Activated T-helper 9 cell treated with anti-CD3 and anti-CD28 coated beads, Interleukin-2, amount 50 U/mL, for 16 hours (primary cell): ENCODE data around the gene CDC16.
A peak's percentile ranks its signal among the peaks of the same experiment; 100 is the strongest.
"Not testable (repeated sequence)": the region's sequence is repeated elsewhere in the genome, so short reads cannot be mapped to it uniquely, and the experiment has no call there.

Experiments
- DNase-seq: peaks from one replicate; pipeline ENCODE4 v3.0.0-alpha.2; 2020; ENCODE audit warnings: low read depth

CDC16 gene, protein sequence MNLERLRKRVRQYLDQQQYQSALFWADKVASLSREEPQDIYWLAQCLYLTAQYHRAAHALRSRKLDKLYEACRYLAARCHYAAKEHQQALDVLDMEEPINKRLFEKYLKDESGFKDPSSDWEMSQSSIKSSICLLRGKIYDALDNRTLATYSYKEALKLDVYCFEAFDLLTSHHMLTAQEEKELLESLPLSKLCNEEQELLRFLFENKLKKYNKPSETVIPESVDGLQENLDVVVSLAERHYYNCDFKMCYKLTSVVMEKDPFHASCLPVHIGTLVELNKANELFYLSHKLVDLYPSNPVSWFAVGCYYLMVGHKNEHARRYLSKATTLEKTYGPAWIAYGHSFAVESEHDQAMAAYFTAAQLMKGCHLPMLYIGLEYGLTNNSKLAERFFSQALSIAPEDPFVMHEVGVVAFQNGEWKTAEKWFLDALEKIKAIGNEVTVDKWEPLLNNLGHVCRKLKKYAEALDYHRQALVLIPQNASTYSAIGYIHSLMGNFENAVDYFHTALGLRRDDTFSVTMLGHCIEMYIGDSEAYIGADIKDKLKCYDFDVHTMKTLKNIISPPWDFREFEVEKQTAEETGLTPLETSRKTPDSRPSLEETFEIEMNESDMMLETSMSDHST

DNA sequence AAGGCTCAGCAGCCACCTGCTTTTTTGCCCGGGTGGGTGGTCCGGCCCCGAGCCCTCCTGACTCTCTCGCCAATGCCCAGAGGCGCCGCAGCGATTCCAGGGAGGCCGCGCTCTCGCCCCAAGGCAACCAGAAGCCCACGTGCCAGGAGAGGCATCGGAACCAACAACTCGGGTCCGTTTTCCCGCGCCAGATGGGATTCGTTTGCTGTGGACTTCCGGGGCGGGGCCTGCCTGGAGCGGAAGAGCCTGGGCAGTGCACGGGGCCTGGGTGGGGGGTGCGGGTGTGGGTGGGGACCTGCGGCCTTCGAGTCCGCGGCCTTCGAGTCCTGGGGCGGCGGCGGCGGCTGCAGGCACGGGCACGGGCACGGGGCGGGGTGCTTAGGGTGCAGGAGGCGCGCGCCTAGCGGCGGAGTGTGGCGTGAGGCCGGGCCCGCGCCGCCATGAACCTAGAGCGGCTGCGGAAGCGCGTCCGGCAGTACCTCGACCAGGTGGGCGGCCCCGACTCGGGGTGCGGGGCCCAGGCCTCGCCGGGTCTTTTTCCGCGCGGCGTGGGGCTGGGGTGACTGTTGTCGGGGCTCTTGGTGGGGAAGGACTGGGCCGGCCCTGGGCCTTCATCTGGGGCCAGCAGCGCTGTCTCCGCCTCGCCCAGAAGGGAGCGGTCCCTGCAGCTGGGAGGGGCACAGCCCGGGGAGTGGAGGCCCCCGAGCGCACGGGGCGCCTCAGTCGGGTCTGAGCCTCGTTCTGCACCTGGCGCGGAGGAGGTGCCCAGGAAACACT is at the start of gene CDC16:
Gene CDC16 (plus strand): TSS at position 253 of the 777 bp plus-strand sequence. CDS start 188 bp downstream, at position 441.
- DNase-seq, result peak; percentile 87

DNA sequence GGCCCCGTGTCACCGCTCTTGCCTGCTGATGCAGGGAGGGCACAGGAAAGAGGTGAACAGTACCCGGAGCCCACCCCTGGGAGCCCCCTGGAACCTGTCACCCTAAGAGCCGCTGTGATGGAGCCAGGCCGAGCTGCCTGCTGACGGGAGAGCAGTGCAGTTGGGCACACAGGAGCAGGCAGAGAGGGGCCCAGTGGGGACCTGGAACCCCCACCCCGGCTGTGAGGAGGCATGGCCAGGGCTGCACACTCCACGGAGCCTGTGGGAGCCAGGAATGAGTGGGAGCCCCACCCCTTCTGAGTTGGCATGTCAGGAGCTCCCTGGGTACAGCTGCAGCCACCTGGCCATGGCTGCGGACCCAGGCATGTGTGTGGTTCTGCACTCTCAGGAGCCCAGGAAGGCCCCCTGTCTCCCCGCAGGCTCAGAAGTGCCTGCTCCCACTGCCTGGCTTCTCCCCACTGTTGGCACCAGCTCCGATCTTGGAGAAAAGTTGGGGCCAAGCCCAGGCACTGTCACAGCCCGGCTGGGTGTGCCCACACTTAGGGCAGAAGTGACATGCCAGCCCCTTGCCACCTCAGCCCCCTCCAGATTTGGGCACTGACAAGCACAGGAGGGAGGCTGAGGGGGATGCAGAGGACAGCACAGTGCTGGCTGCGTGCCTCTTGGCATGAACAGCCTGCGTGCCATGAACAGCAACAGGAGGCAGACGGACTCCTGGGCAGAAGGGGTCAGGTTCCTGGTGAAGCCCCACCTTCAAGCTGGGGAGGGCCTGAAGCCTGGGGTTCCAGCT is 49.3 kb upstream of the CDC16 start:
- no peak for DNase-seq

DNA sequence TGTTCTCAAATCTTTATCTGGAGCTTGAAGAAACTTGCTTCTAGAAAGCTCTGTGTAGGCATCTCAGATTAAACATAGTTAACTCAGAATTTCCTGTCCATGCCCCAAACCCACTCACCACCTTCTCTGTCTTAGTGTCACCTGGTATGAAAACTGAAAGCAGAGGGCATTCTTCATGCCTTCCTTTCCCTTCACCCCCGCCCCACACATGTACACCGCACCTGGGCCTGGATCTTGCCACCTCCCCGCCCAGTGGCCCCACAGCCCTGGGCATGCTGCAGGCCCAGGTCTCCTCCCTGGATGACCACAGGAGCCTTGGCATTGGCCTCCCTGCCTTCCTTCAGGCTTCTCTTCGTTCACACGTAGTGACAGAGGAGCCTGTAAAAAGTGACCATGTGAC is 39.8 kb upstream of the CDC16 start:
- DNase-seq, result no peak

DNA sequence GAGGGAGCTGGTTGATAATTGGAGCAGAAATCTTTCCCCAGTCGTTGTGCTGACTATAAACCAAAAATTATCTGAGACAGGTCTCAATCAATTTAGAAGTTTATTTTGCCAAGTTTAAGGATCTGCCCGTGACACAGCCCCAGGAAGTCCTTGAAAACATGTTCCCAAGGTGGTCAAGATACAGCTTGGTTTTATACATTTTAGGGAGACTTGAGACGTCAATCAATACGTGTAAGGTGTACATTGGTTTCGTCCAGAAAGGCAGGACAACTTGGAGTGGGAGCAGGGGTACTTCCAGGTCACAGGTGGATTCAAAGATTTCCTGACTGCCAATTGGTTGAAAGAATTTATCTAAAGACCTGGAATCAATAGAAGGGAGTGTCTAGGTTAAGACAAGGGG is 38.1 kb upstream of the CDC16 start:
- no peak for DNase-seq

DNA sequence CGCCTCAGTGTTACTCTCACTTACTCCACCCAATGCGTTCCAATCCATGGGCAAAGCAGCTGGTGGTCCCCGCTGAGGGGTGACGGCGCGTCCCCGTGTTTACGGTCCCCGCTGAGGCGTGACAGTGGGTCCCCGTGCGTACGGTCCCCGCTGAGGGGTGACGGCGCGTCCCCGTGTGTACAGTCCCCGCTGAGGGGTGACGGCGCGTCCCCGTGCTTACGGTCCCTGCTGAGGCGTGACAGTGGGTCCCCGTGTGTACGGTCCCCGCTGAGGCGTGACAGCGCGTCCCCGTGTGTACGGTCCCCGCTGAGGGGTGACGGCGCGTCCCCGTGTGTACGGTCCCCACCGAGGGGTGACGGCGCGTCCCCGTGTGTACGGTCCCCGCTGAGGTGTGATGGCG is 36.1 kb upstream of the CDC16 start:
- no peak for DNase-seq

DNA sequence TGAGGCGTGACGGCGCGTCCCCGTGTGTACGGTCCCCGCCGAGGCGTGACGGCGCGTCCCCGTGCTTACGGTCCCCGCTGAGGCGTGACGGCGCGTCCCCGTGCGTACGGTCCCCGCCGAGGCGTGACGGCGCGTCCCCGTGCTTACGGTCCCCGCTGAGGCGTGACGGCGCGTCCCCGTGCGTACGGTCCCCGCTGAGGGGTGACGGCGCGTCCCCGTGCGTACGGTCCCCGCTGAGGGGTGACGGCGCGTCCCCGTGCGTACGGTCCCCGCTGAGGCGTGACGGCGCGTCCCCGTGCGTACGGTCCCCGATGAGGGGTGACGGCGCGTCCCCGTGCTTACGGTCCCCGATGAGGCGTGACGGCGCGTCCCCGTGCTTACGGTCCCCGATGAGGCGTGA is 35.2 kb upstream of the CDC16 start:
- DNase-seq, result not testable (repeated sequence)

DNA sequence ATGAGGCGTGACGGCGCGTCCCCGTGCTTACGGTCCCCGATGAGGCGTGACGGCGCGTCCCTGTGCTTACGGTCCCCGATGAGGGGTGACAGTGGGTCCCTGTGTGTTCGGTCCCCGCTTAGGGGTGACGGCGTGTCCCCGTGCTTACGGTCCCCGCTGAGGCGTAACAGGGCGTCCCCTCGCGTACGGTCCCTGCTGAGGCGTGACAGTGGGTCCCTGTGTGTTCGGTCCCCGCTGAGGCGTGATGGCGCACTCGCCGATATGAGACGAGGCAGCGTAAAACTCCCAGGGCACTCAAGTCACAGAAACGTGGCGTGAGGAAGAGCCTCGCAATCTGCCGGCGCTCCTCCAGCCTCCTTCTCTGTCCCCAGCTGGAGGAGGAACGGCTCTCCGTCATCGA is 34.7 kb upstream of the CDC16 start:
- no peak for DNase-seq

DNA sequence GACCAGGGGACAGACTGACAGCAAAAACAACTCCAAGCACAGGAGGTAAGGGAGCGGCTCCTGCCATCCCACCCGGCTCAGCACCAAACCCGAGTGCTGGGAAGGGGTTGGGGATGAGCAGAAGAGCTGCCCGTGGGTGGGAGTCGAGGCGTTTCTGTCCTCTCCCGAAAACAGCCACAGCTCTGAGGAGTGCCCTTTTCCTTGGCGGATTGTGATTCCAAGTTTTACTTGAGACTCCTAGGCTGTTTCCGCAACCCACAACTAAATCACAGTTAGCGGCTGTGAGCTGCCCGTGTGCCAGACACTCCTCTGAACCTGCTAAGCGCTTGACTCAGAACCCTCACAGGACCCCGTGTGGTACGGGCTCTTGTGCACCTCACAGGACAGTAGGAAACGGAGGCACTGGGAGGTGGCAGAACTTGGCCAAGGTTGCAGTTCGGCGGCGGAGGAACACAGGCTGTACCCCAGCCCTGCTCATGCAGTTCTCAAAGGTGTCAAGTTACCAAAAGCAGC is 34.2 kb upstream of the CDC16 start:
- DNase-seq, result no peak

DNA sequence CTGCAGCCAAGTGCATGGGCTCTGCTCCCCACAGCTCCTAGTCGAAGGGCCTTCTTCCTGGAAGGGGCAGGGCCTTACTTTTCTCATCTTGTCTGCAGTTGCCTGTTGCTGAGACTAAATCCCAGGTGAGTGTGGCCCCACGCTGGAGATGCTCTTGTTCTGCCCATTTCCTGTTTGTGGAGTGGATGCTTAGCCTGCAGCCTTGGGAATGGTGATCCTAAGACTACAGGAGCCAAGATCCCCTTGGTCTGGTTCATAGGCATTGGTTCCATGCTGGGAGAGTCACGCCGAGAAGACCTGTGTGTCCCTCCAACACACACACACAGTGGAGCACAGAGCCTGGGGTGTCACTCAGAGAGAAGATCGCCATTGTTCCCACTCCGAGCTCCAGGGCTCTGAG is 32.1 kb upstream of the CDC16 start:
- no peak for DNase-seq

DNA sequence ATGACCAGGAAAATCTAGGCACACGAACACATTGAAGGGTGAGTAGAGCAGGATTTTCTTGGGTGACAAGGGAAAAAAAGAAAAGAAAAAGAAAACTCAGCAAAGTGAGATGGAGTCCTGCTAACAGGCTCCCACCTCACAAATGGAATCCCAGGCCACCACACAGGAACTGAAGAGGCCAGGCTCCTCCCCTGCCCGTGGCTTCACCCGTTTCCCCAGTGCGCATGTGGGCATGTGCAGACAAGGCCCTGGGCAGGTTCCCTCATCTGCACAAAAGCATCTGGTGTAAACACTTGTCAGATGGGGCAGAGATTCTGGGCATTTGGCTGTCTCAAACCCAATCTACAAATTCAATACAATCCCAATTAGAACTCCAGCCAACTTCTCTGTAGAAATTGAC is 31.2 kb upstream of the CDC16 start:
- no peak for DNase-seq

DNA sequence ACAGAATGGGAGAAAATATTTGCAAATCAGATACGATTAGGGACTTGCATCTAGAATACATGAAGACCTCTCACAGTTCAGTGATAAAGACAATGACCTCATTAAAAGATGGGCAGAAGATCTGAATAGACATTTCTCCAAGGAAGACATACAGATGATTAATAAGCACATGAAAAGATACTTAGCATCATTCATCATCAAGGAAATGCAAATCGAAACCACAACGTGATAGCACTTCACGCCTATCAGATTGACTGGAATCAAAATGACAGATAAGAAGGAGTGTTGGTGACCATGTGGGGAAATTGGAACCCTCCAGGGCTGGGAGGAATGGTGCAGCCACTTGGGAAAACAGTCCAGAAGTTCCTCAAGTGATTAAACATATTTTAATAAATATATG is 29.8 kb upstream of the CDC16 start:
- no peak for DNase-seq

DNA sequence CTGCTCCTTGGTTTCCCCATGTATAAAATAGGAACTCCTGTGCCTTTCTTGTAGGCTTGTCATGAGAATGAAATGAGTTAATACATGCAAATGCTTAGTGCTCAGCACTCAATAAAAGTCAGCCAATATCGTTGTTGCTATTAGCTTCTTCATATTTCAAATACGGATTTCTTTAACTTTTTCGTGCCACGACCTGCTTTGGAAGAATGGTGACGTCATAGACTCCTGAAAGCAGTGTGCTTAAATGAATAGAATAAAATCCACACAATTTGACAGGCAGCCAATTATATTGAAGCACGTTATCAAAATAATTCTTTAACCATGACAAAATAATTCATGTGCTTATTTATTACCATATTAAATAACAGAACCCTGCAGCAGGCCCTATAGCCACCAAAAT is 26.6 kb upstream of the CDC16 start:
- no peak for DNase-seq

DNA sequence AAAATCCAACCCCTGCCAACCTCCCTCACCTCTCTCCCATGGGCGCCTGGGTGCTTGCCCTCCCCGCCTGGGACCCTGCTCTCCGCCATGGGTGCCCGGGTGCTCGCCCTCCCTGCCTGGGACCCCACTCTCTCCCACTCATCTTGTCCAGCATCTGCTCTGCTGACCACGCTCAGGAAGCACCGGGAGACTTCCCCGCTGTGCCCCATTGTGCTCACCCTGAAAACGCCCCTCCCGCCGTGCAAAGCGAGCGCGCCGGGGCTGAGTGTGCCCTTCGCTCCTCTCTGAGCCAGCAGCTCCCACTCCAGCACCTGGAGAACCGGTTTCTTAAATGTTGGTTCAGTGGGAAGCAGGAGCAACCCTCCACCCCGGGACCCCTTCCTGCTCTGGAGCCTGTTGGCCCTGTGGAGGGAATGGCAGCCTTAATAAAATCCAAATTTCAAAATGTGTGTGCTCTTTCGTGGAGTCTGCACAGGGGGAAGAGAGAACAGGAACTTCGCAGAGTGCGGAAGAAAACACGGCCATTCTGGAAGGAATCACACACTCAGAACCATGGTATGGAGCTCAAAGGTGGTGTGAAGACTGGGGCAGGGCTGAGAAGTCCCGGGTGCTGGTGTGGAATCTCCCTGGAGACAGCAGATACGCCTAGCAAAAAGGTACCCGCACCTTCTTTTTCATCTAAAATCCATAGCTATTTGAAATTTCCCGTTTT is 23.1 kb upstream of the CDC16 start:
- no peak for DNase-seq

DNA sequence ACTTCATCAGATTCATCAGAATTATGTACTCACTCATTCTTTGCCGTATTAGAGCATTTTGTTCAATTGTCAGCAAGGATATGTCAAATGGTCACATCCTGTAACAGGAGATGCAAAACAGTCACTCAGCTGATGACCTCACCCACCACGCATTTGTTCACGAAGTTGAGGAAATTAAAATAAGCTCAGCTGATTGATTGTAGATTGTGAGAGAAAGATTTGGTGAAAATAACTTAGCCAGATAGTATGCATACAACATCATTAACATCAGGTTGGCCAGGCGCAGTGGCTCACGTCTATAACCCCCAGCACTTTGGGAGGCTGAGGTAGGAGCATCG is 22.6 kb upstream of the CDC16 start:
- no peak for DNase-seq

DNA sequence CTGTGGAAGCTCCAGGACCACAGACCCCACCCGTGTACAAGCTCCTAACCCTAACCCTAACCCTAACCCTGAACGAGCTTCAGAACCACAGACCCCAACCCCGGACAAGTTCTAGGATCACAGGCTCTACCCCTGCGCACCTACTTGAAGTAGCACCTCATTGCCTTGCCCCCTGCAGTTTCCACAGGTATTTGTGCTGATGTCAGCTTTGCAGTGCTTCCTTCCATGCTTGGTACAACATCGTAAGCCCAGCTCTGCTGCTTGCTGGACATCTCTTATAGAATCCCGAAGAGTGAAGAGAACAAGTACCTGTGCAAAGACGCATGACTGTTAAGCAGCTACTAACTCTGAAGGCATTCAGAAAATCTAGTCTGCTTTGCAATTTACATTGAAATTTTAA is 20.7 kb upstream of the CDC16 start:
- DNase-seq, result no peak

DNA sequence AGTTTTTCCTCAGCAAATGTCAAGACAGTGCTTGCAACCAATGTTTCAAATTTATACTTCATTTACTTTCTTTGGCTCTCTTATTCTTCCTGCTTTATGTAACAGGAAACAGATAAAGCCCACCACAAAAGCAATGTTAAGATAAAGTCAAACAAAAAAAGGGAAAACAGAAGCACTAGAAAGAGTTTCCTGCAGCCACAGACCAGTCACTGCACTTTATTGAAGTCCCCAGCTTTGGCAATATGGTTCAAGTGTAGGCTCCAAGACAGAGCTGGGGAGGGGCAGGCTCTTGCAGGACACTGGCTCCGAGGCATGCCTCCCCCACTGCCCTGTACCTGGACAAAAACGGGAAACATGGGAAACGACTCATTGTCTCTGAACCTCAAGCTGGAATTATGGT is 15.3 kb upstream of the CDC16 start:
- DNase-seq, result no peak

DNA sequence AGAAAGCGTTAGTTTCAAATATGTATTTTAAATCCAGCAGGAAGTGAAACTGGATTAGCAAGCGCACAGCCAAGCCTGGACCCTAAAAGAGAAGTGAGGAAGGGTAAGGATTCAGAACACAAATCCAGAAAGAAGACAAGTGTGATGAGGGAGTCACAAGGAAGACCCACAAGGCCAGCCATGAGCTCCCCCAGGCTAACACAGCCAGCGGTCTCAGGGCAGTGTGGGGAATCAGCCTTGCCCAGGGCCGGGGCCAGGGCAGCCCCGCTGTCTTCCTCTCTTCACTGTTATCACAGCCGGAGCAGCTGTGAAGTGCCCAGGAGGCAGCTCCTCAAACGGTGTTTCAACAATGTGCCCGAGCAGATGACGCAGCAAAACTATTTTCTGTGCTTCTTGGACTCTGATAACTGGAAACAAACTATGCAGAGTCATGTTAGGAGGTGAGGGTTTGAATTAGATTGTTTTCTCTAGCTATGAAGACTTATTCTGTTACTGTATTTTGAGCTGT is 12.2 kb upstream of the CDC16 start:
- DNase-seq, result no peak

DNA sequence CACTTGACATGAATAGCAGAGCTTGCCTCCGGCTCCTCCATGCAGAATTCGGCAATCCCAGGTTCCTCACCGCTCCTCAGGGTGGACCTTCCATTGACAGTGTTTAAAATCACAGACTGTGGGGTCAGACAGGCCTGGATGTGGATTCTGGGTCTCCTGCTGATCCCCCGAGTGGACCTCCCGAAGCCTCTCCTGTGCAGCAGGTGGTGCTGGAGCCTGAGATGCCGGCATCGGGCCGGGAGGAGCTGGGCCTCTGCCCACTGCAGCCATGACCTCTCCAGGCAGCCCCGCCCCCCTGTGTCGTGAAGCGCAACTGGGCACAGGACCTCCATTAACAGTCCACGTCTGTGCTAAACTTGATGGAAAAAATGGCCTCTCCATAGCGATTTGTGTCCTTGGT is 10.5 kb upstream of the CDC16 start:
- no peak for DNase-seq

DNA sequence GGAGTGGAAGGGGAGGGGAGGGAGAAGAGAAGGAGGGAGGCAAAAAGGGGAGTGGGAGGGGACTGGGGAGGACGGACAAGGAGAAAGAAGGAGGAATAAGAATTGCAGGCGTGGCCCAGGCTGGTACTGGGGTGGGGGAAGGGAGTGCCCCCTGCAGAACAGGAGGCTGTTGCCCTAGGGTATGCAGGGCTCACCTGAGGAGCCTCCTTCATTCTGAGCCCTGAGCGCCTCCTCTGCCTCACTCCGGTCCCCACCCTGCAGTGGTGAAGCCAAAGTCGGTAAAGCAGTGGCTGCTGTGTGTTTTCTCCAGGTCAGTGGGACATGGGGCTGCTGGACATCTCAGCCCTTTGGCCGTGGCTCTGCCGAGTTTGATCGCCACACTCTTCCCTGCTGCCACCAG is 9.1 kb upstream of the CDC16 start:
- DNase-seq, result no peak

DNA sequence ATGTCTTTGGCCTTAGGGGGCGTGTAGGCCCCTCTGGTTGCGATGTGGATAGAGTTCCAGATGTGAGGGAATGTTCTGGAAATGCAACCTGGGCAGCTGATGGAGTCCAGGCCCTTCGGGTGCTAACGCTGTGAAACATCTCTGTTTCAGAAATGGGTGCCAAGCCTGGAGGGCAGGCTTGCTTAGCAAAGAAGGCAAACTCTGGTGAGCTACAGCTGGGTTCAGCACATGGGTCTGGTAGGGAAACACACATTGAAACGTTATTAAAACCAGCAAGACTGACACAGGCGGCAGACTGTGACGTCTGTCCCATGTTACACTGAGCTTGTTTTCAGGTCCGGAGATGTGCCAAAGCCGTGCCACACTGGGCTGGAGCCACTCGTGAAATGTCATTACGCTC is 8.6 kb upstream of the CDC16 start:
- DNase-seq, result no peak

DNA sequence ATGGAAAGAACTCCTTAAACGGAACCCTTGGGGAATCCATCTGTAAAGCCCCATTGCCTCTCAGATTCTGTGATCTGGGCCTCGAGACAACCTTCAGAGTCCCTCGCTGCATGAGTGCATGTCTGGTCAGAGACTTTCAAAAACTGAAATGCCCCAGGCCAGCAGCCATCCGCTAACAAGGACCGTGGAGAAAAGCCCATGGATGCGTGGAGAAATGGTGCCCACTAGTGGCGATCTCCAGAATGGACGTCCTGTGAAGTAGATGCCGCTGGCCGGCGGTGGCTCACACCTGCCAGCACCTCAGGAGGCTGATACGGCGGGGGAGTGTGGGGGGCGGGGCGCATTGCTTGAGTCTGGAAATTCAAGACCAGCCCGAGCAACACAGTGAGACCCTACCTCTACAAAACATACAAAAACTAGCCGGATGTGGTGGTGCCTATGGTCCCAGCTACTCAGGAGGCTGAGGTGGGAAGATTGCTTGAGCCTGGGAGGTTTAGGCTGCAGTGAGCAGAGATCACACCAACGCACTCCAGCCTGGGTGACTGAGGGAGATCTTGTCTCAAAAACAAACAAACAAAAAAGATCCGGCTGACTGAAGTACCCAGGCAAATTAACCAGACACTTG is 7.9 kb upstream of the CDC16 start:
- DNase-seq, result peak; percentile 79
